Endothelial cell of umbilical vein (primary cell): ENCODE measurements around the gene PRKAG2. TPM values are rescaled to one million over a fixed set of nuclear protein-coding genes. Genes with fewer than 3 reads are reported as not detected.

Experiments
- BruUV-seq: library from RNA; stranded (reverse); fragments of 400-500 nt; replicated peaks from 2 replicates; lab custom pipeline; 2021; lab: Mats Ljungman, UMichigan
- CTCF ChIA-PET: fragments of 300-600, 350-600 bp; sonication (Branson Sonifier 250); formaldehyde crosslinking; loops from one replicate; lab custom pipeline; 2021; ENCODE audit warnings: antibody characterized with exemption, inconsistent platforms; lab: Charles Lee
- POLR2A ChIA-PET: fragments of 300-600, 350-600 bp; sonication (Branson Sonifier 250); formaldehyde crosslinking; loops from one replicate; lab custom pipeline; 2021; ENCODE audit warnings: antibody characterized with exemption, inconsistent platforms; lab: Charles Lee
- DNase-seq: peaks from one replicate; pipeline ENCODE4 v3.0.0-alpha.2; 2011; ENCODE audit warnings: low read depth, low spot score
- FAIRE-seq: peaks from 2 replicates; lab custom pipeline; 2011; peaks lifted over from hg19 to GRCh38; lab: Jason Lieb, UNC
- H2AFZ ChIP-seq: 2 replicates; pipeline ENCODE4 v1.6.0; 2012; ENCODE audit warnings: low read depth, low read length, control low read depth, inconsistent platforms
- H3K27ac ChIP-seq: 2 replicates; pipeline ENCODE4 v1.5.1; 2011; ENCODE audit warnings: low read depth, mild to moderate bottlenecking, control low read depth, low read length, moderate library complexity; ENCODE audit not compliant: insufficient read depth
- H3K27me3 ChIP-seq, 2 experiments: 2 replicates each; pipeline versions ENCODE4 v1.6.0 to v1.6.1; 2011; ENCODE audit warnings: low read length in 2 of 2, mixed read lengths in 1 of 2; ENCODE audit not compliant: control insufficient read depth in 2 of 2, insufficient read depth in 2 of 2
- H3K36me3 ChIP-seq, 2 experiments: 2 replicates in 1 of 2; 3 replicates in 1 of 2; pipeline ENCODE4 v1.5.1; 2011; ENCODE audit warnings: low read length in 2 of 2, mild to moderate bottlenecking in 1 of 2, moderate library complexity in 1 of 2; ENCODE audit not compliant: control insufficient read depth in 2 of 2, insufficient read depth in 2 of 2; ENCODE audit errors: extremely low read depth in 1 of 2
- H3K4me1 ChIP-seq: 3 replicates; pipeline ENCODE4 v1.5.1; 2011; ENCODE audit warnings: mild to moderate bottlenecking, low read length; ENCODE audit not compliant: control insufficient read depth, insufficient read depth; ENCODE audit errors: extremely low read depth
- H3K4me2 ChIP-seq: 2 replicates; pipeline ENCODE4 v1.6.1; 2011; ENCODE audit warnings: low read length, control low read depth, mixed read lengths; ENCODE audit not compliant: insufficient read depth
- H3K4me3 ChIP-seq, 3 experiments: fragments of 200-600 bp in 1 of 3; sonication (generic), shearing (Covaris generic) in 1 of 3; replicated peaks in 1 of 3; 2 replicates each; pipeline ENCODE4 v1.5.1; 2011 to 2016; ENCODE audit warnings: control low read depth in 3 of 3, low read length in 3 of 3, mild to moderate bottlenecking in 2 of 3, inconsistent platforms in 1 of 3, low read depth in 1 of 3, moderate library complexity in 1 of 3; ENCODE audit not compliant: insufficient read depth in 1 of 3
- H3K79me2 ChIP-seq: 2 replicates; pipeline ENCODE4 v1.6.0; 2012; ENCODE audit warnings: low read length, inconsistent platforms; ENCODE audit not compliant: control insufficient read depth, insufficient read depth
- H3K9ac ChIP-seq: replicated peaks from 2 replicates; pipeline ENCODE3; 2011; ENCODE audit warnings: low read length, control low read depth; ENCODE audit not compliant: insufficient read depth; ENCODE audit errors: extremely low read depth
- H3K9me1 ChIP-seq: replicated peaks from 3 replicates; pipeline ENCODE4 v1.6.0; 2011; ENCODE audit warnings: mild to moderate bottlenecking, low read length; ENCODE audit not compliant: control insufficient read depth, insufficient read depth; ENCODE audit errors: extremely low read depth
- H3K9me3 ChIP-seq: replicated peaks from 2 replicates; pipeline ENCODE4 v1.5.1; 2012; ENCODE audit warnings: low read length, inconsistent platforms; ENCODE audit not compliant: control insufficient read depth, insufficient read depth
- H4K20me1 ChIP-seq: replicated peaks from 2 replicates; pipeline ENCODE3; 2011; ENCODE audit warnings: mild to moderate bottlenecking, low read length; ENCODE audit not compliant: control insufficient read depth, insufficient read depth; ENCODE audit errors: extremely low read depth
- EZH2 ChIP-seq: IDR thresholded peaks from 2 replicates; pipeline ENCODE4 v1.6.1; 2012; ENCODE audit warnings: borderline replicate concordance, low read depth, mild to moderate bottlenecking, moderate library complexity, low read length, inconsistent platforms; ENCODE audit not compliant: severe bottlenecking
- FOS ChIP-seq: IDR thresholded peaks from 2 replicates; pipeline ENCODE4 v1.6.1; 2011; ENCODE audit warnings: mild to moderate bottlenecking, low read length, moderate library complexity, borderline replicate concordance; ENCODE audit not compliant: insufficient read depth
- GATA2 ChIP-seq: IDR thresholded peaks from 2 replicates; pipeline ENCODE4 v1.7.0; 2011; ENCODE audit warnings: low read depth, mild to moderate bottlenecking, moderate library complexity, mixed read lengths, low read length; ENCODE audit not compliant: insufficient read length, insufficient read depth
- JUN ChIP-seq: IDR thresholded peaks from 2 replicates; pipeline ENCODE4 v1.6.1; 2011; ENCODE audit warnings: borderline replicate concordance, low read depth; ENCODE audit not compliant: insufficient read length, insufficient read depth
- MYC ChIP-seq: IDR thresholded peaks from one replicate; pipeline ENCODE4 v1.6.1; 2011; ENCODE audit warnings: mild to moderate bottlenecking, low read depth, low read length
- POLR2A ChIP-seq: IDR thresholded peaks from 2 replicates; pipeline ENCODE4 v1.6.1; 2012; ENCODE audit warnings: low read depth, mild to moderate bottlenecking, control low read depth, low read length
- POLR2AphosphoS5 ChIP-seq: IDR thresholded peaks from 2 replicates; pipeline ENCODE4 v1.6.1; 2012; ENCODE audit warnings: low read depth, mild to moderate bottlenecking, control low read depth, low read length, moderate library complexity; ENCODE audit not compliant: insufficient read depth
- dilution Hi-C: fragments of 300-500 bp; cut with MboI; formaldehyde crosslinking; loops from one replicate; pipeline ENCODE4 v1.15.0; 2019; ENCODE audit warnings: low sequenced_read_pairs; ENCODE audit not compliant: extremely low pct_ligation_motif_present
- intact Hi-C: fragments of 100-400 bp; cut with micrococcal nuclease; formaldehyde crosslinking; loops from one replicate; pipeline ENCODE4 v1.10.0; 2022
- polyA plus RNA-seq, 4 experiments: library from polyadenylated mRNA; depleted of rRNA in 3 of 4; stranded (reverse) in 3 of 4; unstranded in 1 of 4; fragments of >200 nt; gene quantifications; 2 replicates each; pipeline versions ENCODE4 v1.2.1 to v1.2.3, GENCODE V29; 2011 to 2012; ENCODE audit warnings: missing spikeins in 1 of 4
- total RNA-seq: library from RNA; stranded (reverse); gene quantifications from 2 replicates; pipeline ENCODE4 v1.2.3, GENCODE V29; 2021
- TF ChIP-seq, protein P1 (sequence below), 2 donors: IDR thresholded peaks; 1 replicate in 1 of 2; 2 replicates in 1 of 2; pipeline ENCODE4 v1.5.1; 2011; ENCODE audit warnings: low read length in 2 of 2, mild to moderate bottlenecking in 2 of 2, moderate library complexity in 2 of 2, control low read depth in 1 of 2, inconsistent platforms in 1 of 2, low read depth in 1 of 2; ENCODE audit not compliant: insufficient read depth in 1 of 2; ENCODE audit errors: extremely low read depth in 1 of 2
- TF ChIP-seq, protein P2 (sequence below): IDR thresholded peaks from 2 replicates; pipeline ENCODE4 v1.6.1; 2011; ENCODE audit not compliant: insufficient read depth, insufficient read length

The PRKAG2 gene
- total and polyA plus RNA-seq, 2 donors (not counting 3 experiments of a cell fraction or from before 2014, with no cell fraction given), result 19.3 to 51.5 TPM

DNA sequence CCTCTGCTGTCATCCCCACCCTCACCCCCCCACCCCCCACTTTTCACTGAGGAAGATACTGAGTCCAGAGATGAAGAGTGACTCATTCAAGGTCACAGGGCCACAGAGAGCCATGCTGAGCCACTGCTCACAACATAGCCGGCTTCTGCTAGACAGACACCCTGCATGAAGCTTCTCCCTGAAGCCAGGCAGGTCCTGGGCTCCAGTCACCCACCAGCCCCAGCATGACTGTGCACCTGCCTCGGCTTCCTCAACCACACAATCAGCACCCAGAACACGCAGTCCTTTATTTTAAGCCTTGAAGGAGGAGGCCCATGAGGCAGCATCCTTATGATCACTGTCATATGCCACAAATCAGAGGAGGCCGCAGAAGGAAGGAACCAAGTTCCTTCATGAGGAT lies 19.2 kb upstream of the PRKAG2 start:
- Histone ChIP-seq H3K4me3 (no peak overlapping the region), H3K4me2 (no peak overlapping the region), H3K36me3 (no peaks in the 10 kb centered on the region), H4K20me1 (no peaks in the 10 kb centered on the region), H3K9ac (no peak overlapping the region), H3K27me3 (peaks cover 0 to 4% of the 10 kb centered on the region in 2 experiments), H3K79me2 (no peaks in the 10 kb centered on the region), H3K9me3 (no peaks in the 10 kb centered on the region), H3K9me1 (no peaks in the 10 kb centered on the region), H3K4me1 (no peaks in the 10 kb centered on the region), H2AFZ (no peak overlapping the region), H3K27ac (no peak overlapping the region)
- ChIA-PET POLR2A (no interaction called here), CTCF (interaction anchor here (1.0 kb wide), 1 partner anchor 14 kb away, joined by 3 read pairs; no protein-coding TSS in a partner anchor)
- intact Hi-C loops, result no loop called here
- dilution Hi-C loops, result no loop called here
- no peak for TF ChIP-seq POLR2A
- TF ChIP-seq EZH2, result no peak
- no peak for TF ChIP-seq MYC
- no peak for TF ChIP-seq POLR2AphosphoS5
- no peak for TF ChIP-seq JUN
- no peak for TF ChIP-seq GATA2
- TF ChIP-seq, protein P1, sequence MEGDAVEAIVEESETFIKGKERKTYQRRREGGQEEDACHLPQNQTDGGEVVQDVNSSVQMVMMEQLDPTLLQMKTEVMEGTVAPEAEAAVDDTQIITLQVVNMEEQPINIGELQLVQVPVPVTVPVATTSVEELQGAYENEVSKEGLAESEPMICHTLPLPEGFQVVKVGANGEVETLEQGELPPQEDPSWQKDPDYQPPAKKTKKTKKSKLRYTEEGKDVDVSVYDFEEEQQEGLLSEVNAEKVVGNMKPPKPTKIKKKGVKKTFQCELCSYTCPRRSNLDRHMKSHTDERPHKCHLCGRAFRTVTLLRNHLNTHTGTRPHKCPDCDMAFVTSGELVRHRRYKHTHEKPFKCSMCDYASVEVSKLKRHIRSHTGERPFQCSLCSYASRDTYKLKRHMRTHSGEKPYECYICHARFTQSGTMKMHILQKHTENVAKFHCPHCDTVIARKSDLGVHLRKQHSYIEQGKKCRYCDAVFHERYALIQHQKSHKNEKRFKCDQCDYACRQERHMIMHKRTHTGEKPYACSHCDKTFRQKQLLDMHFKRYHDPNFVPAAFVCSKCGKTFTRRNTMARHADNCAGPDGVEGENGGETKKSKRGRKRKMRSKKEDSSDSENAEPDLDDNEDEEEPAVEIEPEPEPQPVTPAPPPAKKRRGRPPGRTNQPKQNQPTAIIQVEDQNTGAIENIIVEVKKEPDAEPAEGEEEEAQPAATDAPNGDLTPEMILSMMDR (IDR thresholded peaks at IDR 0.05; ENCODE audit: extremely low read depth in 1 of 2, insufficient read depth in 1 of 2, low read depth in 1 of 2, low read length in 2 of 2), result no peak
- TF ChIP-seq, protein P2, sequence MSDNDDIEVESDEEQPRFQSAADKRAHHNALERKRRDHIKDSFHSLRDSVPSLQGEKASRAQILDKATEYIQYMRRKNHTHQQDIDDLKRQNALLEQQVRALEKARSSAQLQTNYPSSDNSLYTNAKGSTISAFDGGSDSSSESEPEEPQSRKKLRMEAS, result no peak
- TF ChIP-seq FOS, result no peak
- no TSS peak for BruUV-seq
- FAIRE-seq (no peak), DNase-seq (no peak)
